Measurements from ENCODE around the gene NXPE3.

The NXPE3 gene

GRCh38 chr3:101813817-101814440, 34.9 kb downstream of the NXPE3 start:
- peaks cover 54% of the 10 kb centered on the region for H3K4me1 Mint-ChIP-seq (ENCODE audit: low read depth)
- H3K27ac Mint-ChIP-seq, result no peak overlapping the region
- no peaks in the 10 kb centered on the region for H3K27me3 Mint-ChIP-seq
- H3K4me3 Mint-ChIP-seq, result no peak overlapping the region
- H3K36me3 Mint-ChIP-seq, result peaks cover 4% of the 10 kb centered on the region
- H3K9me3 Mint-ChIP-seq (ENCODE audit: low read depth), result no peaks in the 10 kb centered on the region

- H3K27me3 Mint-ChIP-seq, result no peaks in the 10 kb centered on the region
- H3K27ac Mint-ChIP-seq, result peak overlapping the region; percentile 59
- H3K4me3 Mint-ChIP-seq, result no peak overlapping the region
- H3K9me3 Mint-ChIP-seq (ENCODE audit: low read depth), result no peaks in the 10 kb centered on the region
- H3K4me1 Mint-ChIP-seq (ENCODE audit: low read depth), result peaks cover 51% of the 10 kb centered on the region
- peaks cover 7% of the 10 kb centered on the region for H3K36me3 Mint-ChIP-seq
Measured at GRCh38 chr3:101814835-101815234, 35.8 kb downstream of the NXPE3 start.

GRCh38 chr3:101816215-101817149, 37.5 kb downstream of the NXPE3 start:
- H3K27ac Mint-ChIP-seq, result peak overlapping the region; percentile 76
- no peaks in the 10 kb centered on the region for H3K9me3 Mint-ChIP-seq (ENCODE audit: low read depth)
- no peaks in the 10 kb centered on the region for H3K27me3 Mint-ChIP-seq
- peaks cover 14% of the 10 kb centered on the region for H3K36me3 Mint-ChIP-seq
- peaks cover 51% of the 10 kb centered on the region for H3K4me1 Mint-ChIP-seq (ENCODE audit: low read depth)
- H3K4me3 Mint-ChIP-seq, result no peak overlapping the region

- Mint-ChIP-seq H3K4me1 (ENCODE audit: low read depth) (peaks cover 55% of the 10 kb centered on the region), H3K36me3 (peaks cover 20% of the 10 kb centered on the region), H3K9me3 (ENCODE audit: low read depth) (no peaks in the 10 kb centered on the region), H3K27me3 (no peaks in the 10 kb centered on the region), H3K4me3 (no peak overlapping the region), H3K27ac (no peak overlapping the region)
Measured at GRCh38 chr3:101817992-101818391, 39.0 kb downstream of the NXPE3 start.

- Mint-ChIP-seq H3K4me1 (ENCODE audit: low read depth) (peaks cover 48% of the 10 kb centered on the region), H3K27ac (peak overlapping the region; percentile 35), H3K4me3 (no peak overlapping the region), H3K36me3 (peaks cover 21% of the 10 kb centered on the region), H3K27me3 (no peaks in the 10 kb centered on the region), H3K9me3 (ENCODE audit: low read depth) (no peaks in the 10 kb centered on the region)
Measured at GRCh38 chr3:101819649-101820206, 40.7 kb downstream of the NXPE3 start.

GRCh38 chr3:101821503-101821902, 42.5 kb downstream of the NXPE3 start:
- H3K4me3 Mint-ChIP-seq, result no peak overlapping the region
- peaks cover 52% of the 10 kb centered on the region for H3K4me1 Mint-ChIP-seq (ENCODE audit: low read depth)
- H3K27me3 Mint-ChIP-seq, result no peaks in the 10 kb centered on the region
- no peaks in the 10 kb centered on the region for H3K9me3 Mint-ChIP-seq (ENCODE audit: low read depth)
- peaks cover 23% of the 10 kb centered on the region for H3K36me3 Mint-ChIP-seq
- no peak overlapping the region for H3K27ac Mint-ChIP-seq

GRCh38 chr3:101823525-101823924, 44.5 kb downstream of the NXPE3 start:
- H3K27ac Mint-ChIP-seq, result peak overlapping the region; percentile 46
- no peaks in the 10 kb centered on the region for H3K9me3 Mint-ChIP-seq (ENCODE audit: low read depth)
- no peak overlapping the region for H3K4me3 Mint-ChIP-seq
- H3K27me3 Mint-ChIP-seq, result no peaks in the 10 kb centered on the region
- H3K36me3 Mint-ChIP-seq, result peaks cover 19% of the 10 kb centered on the region
- H3K4me1 Mint-ChIP-seq (ENCODE audit: low read depth), result peaks cover 57% of the 10 kb centered on the region

GRCh38 chr3:101824702-101825101, 45.7 kb downstream of the NXPE3 start:
- peaks cover 63% of the 10 kb centered on the region for H3K4me1 Mint-ChIP-seq (ENCODE audit: low read depth)

GRCh38 chr3:101825904-101826445, 47.0 kb downstream of the NXPE3 start:
- Mint-ChIP-seq H3K27me3 (no peaks in the 10 kb centered on the region), H3K4me1 (ENCODE audit: low read depth) (peaks cover 67% of the 10 kb centered on the region), H3K4me3 (peak overlapping the region; percentile 69), H3K27ac (peak overlapping the region; percentile 98), H3K9me3 (ENCODE audit: low read depth) (no peaks in the 10 kb centered on the region), H3K36me3 (peaks cover 14% of the 10 kb centered on the region)

More at GRCh38 chr3:101824702-101825101, 45.7 kb downstream of the NXPE3 start:
- Mint-ChIP-seq H3K36me3 (peaks cover 16% of the 10 kb centered on the region), H3K4me3 (peak overlapping the region; percentile 13), H3K27ac (peak overlapping the region; percentile 51), H3K27me3 (no peaks in the 10 kb centered on the region), H3K9me3 (ENCODE audit: low read depth) (no peaks in the 10 kb centered on the region)

- H3K4me3 Mint-ChIP-seq, result peak overlapping the region; percentile 96
- H3K27me3 Mint-ChIP-seq, result no peaks in the 10 kb centered on the region
- peak overlapping the region; percentile 99 for H3K27ac Mint-ChIP-seq
- no peaks in the 10 kb centered on the region for H3K9me3 Mint-ChIP-seq (ENCODE audit: low read depth)
- peaks cover 71% of the 10 kb centered on the region for H3K4me1 Mint-ChIP-seq (ENCODE audit: low read depth)
- peaks cover 4% of the 10 kb centered on the region for H3K36me3 Mint-ChIP-seq
Measured at GRCh38 chr3:101827211-101828174, 48.5 kb downstream of the NXPE3 start.

- no peaks in the 10 kb centered on the region for H3K9me3 Mint-ChIP-seq (ENCODE audit: low read depth)
- peaks cover 73% of the 10 kb centered on the region for H3K4me1 Mint-ChIP-seq (ENCODE audit: low read depth)
- peaks cover 7% of the 10 kb centered on the region for H3K36me3 Mint-ChIP-seq
Measured at GRCh38 chr3:101828276-101828675, 49.3 kb downstream of the NXPE3 start.

GRCh38 chr3:101828691-101829436, 49.9 kb downstream of the NXPE3 start:
- H3K4me1 Mint-ChIP-seq (ENCODE audit: low read depth), result peaks cover 79% of the 10 kb centered on the region
- H3K4me3 Mint-ChIP-seq, result peak overlapping the region; percentile 96
- no peaks in the 10 kb centered on the region for H3K27me3 Mint-ChIP-seq
- H3K27ac Mint-ChIP-seq, result peak overlapping the region; percentile 99
- H3K9me3 Mint-ChIP-seq (ENCODE audit: low read depth), result no peaks in the 10 kb centered on the region
- peaks cover 7% of the 10 kb centered on the region for H3K36me3 Mint-ChIP-seq

More at GRCh38 chr3:101828276-101828675, 49.3 kb downstream of the NXPE3 start:
- peak overlapping the region; percentile 96 for H3K4me3 Mint-ChIP-seq
- H3K27ac Mint-ChIP-seq, result peak overlapping the region; percentile 99
- H3K27me3 Mint-ChIP-seq, result no peaks in the 10 kb centered on the region

GRCh38 chr3:101829437-101829830, 50.4 kb downstream of the NXPE3 start:
- Mint-ChIP-seq H3K27me3 (no peaks in the 10 kb centered on the region), H3K4me3 (peak overlapping the region; percentile 96), H3K4me1 (ENCODE audit: low read depth) (peaks cover 79% of the 10 kb centered on the region), H3K27ac (peak overlapping the region; percentile 99), H3K36me3 (peaks cover 7% of the 10 kb centered on the region), H3K9me3 (ENCODE audit: low read depth) (no peaks in the 10 kb centered on the region)
